B cell (primary cell): ENCODE measurements around the gene TMEM132D.

Experiments used
- CTCF ChIP-seq: fragments of 200-600 bp; IDR thresholded peaks from one replicate; pipeline ENCODE4 v1.8.0; 2022; ENCODE audit warnings: antibody characterized with exemption, mild to moderate bottlenecking
- EZH2 ChIP-seq: IDR thresholded peaks from 2 replicates; pipeline ENCODE4 v1.6.1; 2012; ENCODE audit warnings: borderline replicate concordance, low read depth, mild to moderate bottlenecking, moderate library complexity, low read length; ENCODE audit not compliant: insufficient read depth, poor library complexity, severe bottlenecking

GRCh38 chr12:129821964-129822363 is 81.9 kb downstream of the TMEM132D start:
- no peak for TF ChIP-seq EZH2
- TF ChIP-seq CTCF, result no peak
